ENCODE results near the gene SLC25A33.

DNA sequence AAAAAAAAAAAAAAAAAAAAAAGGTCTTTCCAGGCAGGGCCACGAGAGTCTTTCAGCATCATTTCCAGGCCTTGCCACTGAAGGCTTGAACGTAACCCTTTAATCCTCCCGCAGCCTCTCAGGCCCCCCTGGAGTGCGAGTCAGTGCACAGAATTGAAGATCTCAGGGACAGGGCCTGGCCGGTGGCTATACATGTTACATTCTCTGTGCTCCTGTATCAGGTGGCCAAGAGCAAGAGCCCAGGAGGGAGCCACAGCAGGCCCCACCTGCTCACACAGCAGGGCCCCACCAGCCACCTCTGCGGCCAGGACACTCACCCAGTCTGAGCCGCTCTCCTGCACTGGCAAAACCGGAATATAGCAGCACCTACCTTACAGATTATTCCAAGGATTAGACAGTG, 34.1 kb upstream of the SLC25A33 start:
- TF ChIP-seq, protein P1, sequence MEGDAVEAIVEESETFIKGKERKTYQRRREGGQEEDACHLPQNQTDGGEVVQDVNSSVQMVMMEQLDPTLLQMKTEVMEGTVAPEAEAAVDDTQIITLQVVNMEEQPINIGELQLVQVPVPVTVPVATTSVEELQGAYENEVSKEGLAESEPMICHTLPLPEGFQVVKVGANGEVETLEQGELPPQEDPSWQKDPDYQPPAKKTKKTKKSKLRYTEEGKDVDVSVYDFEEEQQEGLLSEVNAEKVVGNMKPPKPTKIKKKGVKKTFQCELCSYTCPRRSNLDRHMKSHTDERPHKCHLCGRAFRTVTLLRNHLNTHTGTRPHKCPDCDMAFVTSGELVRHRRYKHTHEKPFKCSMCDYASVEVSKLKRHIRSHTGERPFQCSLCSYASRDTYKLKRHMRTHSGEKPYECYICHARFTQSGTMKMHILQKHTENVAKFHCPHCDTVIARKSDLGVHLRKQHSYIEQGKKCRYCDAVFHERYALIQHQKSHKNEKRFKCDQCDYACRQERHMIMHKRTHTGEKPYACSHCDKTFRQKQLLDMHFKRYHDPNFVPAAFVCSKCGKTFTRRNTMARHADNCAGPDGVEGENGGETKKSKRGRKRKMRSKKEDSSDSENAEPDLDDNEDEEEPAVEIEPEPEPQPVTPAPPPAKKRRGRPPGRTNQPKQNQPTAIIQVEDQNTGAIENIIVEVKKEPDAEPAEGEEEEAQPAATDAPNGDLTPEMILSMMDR (IDR thresholded peaks at IDR 0.05), result no peak
- TF ChIP-seq POLR2A (IDR thresholded peaks at IDR 0.05) (no peak), EP300 (IDR thresholded peaks at IDR 0.05; ENCODE audit: low read depth) (no peak), POLR2AphosphoS5 (IDR thresholded peaks at IDR 0.05) (no peak)

Data from transverse colon (tissue), 4 donors.